Stimulated activated CD8-positive, alpha-beta memory T cell treated with anti-CD3 and anti-CD28 coated beads, Interleukin-15, amount 100 ng/mL, for 48 hours (primary cell): ENCODE data around the gene MMADHC.
A peak's percentile ranks its signal among the peaks of the same experiment; 100 is the strongest.

Source experiments
- DNase-seq, 2 donors: peaks; one replicate each; pipeline ENCODE4 v3.0.0-alpha.2; 2020; ENCODE audit warnings: low read depth in 2 of 2

Gene MMADHC

GRCh38 chr2:149587220-149587949 is at the start of gene MMADHC:
MMADHC (minus strand) TSS chr2:149587775; CDS start chr2:149587097, 678 bp downstream.
- DNase-seq, result peak; percentile 85 to 91

DNA sequence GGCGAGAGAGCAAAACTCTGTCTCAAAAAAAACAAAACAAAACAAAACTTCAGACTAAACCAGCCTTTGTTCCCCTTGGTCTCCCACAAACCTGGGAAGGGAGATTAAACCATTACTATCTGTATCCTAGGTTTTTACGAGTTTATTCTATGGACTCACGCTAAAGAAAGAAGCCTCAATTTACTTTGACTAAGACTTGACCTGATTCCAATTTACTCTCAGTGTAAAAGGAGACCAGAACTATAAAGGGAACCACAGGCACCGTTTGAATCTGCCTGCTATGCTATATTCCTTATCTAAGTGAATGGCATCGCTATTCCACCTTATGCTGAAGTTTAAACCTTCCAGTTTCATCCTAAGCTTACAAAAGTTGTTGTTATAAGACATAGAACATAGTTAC is 46.5 kb upstream of the MMADHC start:
- DNase-seq, result no peak

DNA sequence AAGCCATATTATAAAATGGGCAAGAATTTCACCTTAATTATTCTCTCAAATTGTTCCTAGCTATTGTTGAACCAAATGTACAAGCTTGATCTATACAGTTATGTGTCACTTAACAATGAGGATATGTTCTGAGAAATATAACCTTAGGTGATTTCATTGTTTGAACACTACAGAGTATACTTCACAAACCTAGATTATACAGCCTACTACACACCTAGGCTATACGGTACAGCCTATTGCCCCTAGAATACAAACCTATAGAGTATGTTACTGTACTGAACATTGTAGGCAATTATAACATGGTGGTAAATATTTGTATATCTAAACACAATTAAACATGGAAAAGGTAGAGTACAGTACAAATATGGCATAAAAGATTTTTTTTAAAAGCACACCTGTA is 42.9 kb upstream of the MMADHC start:
- DNase-seq, result no peak

- DNase-seq, result no peak
Observed at GRCh38 chr2:149629026-149629425, 41.5 kb upstream of the MMADHC start.

DNA sequence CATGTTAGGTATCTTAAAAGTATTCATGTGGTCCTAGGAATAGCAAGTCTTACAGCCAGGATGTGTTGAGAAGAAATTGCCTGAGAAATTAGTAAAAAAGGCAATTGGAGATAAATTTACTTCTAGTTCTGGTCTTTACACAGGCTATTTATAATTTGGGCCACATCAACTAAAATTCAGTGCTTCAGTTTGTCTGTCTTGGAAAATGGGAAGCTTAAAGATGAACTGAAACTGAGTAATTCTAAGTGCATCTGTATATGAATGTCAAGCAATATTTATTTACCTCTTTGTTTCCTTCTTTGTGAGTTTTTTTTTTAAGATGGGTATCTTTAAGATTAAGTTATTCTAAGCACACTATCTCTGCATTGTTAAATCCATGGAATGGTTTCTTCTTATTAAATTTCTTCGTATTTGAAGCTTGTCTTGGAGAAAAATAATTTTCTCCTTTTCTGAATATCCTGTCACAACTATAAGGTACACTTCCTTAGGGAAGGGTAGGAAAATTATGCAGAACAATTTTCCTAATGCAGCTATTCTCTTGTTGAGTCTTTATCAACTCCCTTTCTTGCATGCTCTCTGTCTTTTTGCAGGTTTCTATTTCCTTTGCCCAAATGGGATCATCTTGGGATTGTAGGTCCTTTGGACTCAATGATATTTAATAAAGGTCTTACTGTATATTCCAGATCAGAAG is 39.7 kb upstream of the MMADHC start:
- no peak for DNase-seq

DNA sequence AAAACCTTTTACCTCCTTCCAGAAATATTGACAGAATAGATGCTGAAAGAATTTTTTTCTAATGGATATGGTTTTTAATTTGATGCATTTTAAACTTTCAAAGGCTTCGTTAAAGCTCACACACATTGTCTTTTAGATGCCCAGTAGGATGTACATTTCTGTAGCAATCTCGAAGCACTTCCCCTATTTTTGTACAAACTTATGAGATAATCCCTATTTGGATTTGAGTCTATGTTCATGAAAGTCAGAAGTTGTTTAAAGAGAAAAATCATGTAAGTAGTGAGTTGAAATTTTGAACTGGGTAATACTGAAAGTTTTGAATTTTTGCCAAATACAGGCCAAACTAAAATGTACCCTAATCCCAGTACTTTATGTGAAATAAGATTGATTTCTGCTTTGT is 38.1 kb upstream of the MMADHC start:
- no peak for DNase-seq

GRCh38 chr2:149625271-149625670 is 37.7 kb upstream of the MMADHC start:
- no peak for DNase-seq

DNA sequence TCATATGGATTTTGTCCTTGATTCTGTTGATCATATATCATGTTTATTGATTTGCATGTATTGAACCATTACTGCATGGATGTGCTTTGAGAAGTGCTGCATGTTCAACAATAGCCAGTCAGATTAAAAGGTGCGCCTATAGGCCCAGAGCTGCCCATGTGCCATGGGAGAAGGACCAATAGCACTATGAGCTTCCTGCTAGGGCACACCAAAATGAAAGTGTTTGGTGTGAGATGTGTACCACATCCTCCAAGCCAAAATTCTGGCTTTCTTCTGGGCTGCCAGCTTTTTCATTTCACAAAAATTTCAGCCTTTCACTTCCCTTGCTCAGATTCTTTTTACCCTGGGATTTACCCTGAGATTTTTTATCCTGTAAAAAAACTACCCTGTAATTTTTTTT is 34.8 kb upstream of the MMADHC start:
- no peak for DNase-seq

DNA sequence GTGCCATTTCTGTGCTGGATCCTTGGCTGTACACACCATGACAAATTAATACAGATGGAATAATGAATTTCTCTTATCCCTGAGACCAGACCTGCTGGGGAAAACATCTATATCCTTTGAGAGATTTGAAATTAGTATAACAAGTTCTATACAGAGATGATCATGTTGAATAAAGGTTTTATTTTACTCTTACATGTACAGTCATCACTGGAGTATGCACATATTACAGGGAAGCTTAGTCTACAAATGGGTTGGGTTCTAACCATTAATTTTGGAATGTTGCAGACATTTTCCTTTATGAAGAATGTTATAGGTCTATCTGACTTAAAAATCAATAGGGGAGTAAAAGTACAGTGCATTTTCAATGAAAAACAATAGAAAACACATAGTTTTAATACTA is 29.9 kb upstream of the MMADHC start:
- no peak for DNase-seq

GRCh38 chr2:149616681-149617456 is 29.3 kb upstream of the MMADHC start:
- no peak for DNase-seq

- DNase-seq, result no peak
Observed at GRCh38 chr2:149613704-149614103, 26.1 kb upstream of the MMADHC start.

DNA sequence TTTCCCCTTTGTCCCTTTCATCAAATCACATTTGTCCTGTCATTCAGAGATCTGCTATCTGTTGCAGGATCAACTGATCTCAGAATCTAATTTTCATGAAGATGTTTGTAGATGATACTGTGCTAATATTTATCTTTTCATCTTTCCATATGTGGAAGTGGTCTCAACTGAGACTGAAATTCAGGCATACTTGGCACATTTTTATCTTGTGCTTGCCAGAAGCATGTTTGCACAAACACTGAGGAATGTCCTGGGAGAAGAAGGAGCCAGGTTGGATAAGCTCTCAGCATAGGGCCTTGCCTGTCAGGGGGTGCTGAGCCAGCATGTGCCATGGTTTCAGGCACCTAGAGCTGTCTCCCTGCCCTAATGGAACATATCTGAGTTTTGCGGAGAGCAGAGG is 24.5 kb upstream of the MMADHC start:
- DNase-seq, result no peak

DNA sequence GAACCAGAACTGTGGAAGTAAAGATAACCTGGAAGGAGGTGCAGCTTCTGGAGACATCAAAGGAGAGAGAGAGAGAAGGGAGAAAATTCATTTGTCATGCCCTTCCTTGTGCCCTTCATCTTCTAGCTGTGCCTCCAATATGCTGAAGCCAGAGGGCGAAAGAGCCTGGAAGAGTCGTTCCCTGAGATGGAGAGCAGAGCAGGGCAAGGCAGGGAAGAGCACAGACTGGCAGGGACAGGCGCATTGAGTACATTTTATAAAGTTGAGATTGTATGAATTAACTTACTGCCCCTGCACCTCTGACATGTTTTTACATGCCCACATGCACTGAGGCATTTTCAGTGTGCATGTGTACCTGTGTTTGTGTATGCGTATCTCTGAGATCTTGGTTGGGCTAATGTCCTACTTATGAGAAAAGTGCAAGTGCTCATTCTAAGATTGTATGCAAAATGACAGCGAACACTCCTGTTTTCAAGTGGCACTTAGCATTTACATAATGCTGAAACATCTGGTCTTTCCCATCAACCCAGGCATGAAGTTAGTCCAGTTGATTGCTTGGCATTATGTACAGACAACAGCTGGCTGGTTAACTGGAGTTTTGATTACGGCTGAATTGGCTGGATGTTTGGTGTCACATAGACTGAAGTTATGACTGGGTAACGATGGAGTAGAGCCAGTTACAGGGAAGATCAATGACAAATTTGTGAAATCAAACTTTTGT is 23.7 kb upstream of the MMADHC start:
- DNase-seq, result no peak

DNA sequence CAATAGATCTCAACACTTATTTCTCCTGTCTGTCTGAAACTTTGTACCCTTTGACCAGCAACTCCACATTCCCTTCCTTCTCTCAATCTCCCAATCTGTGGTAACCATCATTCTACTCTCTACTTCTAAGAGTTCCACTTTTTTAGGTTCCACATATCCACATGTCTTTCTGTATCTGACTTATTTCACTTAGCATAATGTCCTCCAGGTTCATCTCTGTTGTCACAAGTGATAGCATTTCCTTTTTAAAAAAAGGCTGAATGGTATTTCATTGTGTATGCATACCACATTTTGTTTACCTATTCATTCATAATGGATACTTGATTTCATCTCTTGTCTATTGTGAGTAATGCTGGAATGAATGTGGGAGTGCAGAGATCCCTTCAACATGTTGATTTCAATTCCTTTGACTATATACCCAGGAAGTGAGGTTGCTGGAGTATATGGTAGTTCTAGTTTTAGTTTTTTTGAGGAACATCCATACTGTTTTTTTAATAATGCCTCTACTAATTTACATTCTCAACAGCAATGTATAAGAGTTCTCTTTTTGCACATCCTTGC is 18.8 kb upstream of the MMADHC start:
- DNase-seq, result no peak

- DNase-seq, result no peak
Observed at GRCh38 chr2:149603248-149603647, 15.7 kb upstream of the MMADHC start.

GRCh38 chr2:149601141-149601796 is 13.7 kb upstream of the MMADHC start:
- DNase-seq, result no peak

GRCh38 chr2:149597668-149598326 is 10.2 kb upstream of the MMADHC start:
- DNase-seq, result peak in 1 of 2 donors; percentile 18

GRCh38 chr2:149597050-149597667 is 9.6 kb upstream of the MMADHC start:
- no peak for DNase-seq

- no peak for DNase-seq
Observed at GRCh38 chr2:149596471-149596870, 8.9 kb upstream of the MMADHC start.
